ENCODE data around the gene YJU2. TPM values are rescaled to one million over a fixed set of nuclear protein-coding genes. Genes with fewer than 3 reads are reported as not detected.

YJU2 gene
- polyA plus RNA-seq, 1 donor from 2014 or later: 32.6 TPM

DNA sequence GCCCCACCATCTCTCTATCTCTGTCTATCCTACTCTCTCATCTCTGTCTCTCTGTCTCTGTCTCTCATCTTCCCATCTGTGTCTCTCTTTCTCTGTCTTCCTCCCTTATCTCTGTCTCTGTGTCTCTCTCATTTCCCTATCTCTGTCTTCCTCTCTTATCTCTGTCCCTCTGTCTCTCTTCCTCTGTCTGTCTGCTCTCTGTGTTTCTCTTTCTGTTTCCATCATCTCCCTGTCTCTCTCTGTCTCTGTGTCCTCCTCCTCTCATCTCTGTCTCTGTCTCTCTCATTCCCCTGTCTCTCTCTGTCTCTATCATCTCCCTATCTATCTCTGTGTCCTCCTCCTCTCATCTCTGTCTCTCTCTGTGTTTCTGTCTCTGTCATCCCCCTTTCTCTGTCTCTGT is 19.1 kb upstream of the YJU2 start:
- H3K9ac ChIP-seq (ENCODE audit: low read length): no peak overlapping the region
- H3K36me3 ChIP-seq (ENCODE audit: insufficient read depth, low read length): no peaks in the 10 kb centered on the region
- no peak overlapping the region for H3K4me3 ChIP-seq (ENCODE audit: low read length)
- no peak for TF ChIP-seq MXI1 (conservative IDR thresholded peaks at IDR 0.05; ENCODE audit: poor library complexity, severe bottlenecking)
- no peak for TF ChIP-seq EP300 (conservative IDR thresholded peaks at IDR 0.05; ENCODE audit: poor library complexity, severe bottlenecking)
- TF ChIP-seq SMC3 (conservative IDR thresholded peaks at IDR 0.05; ENCODE audit: poor library complexity): no peak
- TF ChIP-seq, protein P1, sequence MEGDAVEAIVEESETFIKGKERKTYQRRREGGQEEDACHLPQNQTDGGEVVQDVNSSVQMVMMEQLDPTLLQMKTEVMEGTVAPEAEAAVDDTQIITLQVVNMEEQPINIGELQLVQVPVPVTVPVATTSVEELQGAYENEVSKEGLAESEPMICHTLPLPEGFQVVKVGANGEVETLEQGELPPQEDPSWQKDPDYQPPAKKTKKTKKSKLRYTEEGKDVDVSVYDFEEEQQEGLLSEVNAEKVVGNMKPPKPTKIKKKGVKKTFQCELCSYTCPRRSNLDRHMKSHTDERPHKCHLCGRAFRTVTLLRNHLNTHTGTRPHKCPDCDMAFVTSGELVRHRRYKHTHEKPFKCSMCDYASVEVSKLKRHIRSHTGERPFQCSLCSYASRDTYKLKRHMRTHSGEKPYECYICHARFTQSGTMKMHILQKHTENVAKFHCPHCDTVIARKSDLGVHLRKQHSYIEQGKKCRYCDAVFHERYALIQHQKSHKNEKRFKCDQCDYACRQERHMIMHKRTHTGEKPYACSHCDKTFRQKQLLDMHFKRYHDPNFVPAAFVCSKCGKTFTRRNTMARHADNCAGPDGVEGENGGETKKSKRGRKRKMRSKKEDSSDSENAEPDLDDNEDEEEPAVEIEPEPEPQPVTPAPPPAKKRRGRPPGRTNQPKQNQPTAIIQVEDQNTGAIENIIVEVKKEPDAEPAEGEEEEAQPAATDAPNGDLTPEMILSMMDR (IDR thresholded peaks at IDR 0.05; ENCODE audit: poor library complexity, severe bottlenecking): no peak
- no peak for TF ChIP-seq TAF1 (IDR thresholded peaks at IDR 0.05; ENCODE audit: low read depth)
- TF ChIP-seq, protein P2, sequence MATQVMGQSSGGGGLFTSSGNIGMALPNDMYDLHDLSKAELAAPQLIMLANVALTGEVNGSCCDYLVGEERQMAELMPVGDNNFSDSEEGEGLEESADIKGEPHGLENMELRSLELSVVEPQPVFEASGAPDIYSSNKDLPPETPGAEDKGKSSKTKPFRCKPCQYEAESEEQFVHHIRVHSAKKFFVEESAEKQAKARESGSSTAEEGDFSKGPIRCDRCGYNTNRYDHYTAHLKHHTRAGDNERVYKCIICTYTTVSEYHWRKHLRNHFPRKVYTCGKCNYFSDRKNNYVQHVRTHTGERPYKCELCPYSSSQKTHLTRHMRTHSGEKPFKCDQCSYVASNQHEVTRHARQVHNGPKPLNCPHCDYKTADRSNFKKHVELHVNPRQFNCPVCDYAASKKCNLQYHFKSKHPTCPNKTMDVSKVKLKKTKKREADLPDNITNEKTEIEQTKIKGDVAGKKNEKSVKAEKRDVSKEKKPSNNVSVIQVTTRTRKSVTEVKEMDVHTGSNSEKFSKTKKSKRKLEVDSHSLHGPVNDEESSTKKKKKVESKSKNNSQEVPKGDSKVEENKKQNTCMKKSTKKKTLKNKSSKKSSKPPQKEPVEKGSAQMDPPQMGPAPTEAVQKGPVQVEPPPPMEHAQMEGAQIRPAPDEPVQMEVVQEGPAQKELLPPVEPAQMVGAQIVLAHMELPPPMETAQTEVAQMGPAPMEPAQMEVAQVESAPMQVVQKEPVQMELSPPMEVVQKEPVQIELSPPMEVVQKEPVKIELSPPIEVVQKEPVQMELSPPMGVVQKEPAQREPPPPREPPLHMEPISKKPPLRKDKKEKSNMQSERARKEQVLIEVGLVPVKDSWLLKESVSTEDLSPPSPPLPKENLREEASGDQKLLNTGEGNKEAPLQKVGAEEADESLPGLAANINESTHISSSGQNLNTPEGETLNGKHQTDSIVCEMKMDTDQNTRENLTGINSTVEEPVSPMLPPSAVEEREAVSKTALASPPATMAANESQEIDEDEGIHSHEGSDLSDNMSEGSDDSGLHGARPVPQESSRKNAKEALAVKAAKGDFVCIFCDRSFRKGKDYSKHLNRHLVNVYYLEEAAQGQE (IDR thresholded peaks at IDR 0.05; ENCODE audit: borderline replicate concordance): no peak
- no peak for TF ChIP-seq POLR2AphosphoS5 (IDR thresholded peaks at IDR 0.05)
- TF ChIP-seq EZH2 (IDR thresholded peaks at IDR 0.05; ENCODE audit: borderline replicate concordance, insufficient read depth, low read length, poor library complexity, severe bottlenecking): no peak
- TF ChIP-seq RAD21 (conservative IDR thresholded peaks at IDR 0.05): no peak
- H3K4me2 ChIP-seq (ENCODE audit: low read length): no peak overlapping the region
- H3K9me2 ChIP-seq (ENCODE audit: insufficient read depth, low read length): no peaks in the 10 kb centered on the region
- H3F3A ChIP-seq (ENCODE audit: insufficient read depth, low read length, poor library complexity, severe bottlenecking): no peaks in the 10 kb centered on the region
- H3K79me2 ChIP-seq (replicated peaks; ENCODE audit: insufficient read depth, low read length): no peaks in the 10 kb centered on the region
- H3K9me3 ChIP-seq (ENCODE audit: low read length): no peaks in the 10 kb centered on the region
- no peak overlapping the region for H2AFZ ChIP-seq (ENCODE audit: low read depth, low read length)
- H4K20me1 ChIP-seq (ENCODE audit: insufficient read depth): no peaks in the 10 kb centered on the region
- no peaks in the 10 kb centered on the region for H3K27me3 ChIP-seq (ENCODE audit: insufficient read depth, low read depth, low read length)
- H3K27ac ChIP-seq (ENCODE audit: low read length): no peak overlapping the region

DNA sequence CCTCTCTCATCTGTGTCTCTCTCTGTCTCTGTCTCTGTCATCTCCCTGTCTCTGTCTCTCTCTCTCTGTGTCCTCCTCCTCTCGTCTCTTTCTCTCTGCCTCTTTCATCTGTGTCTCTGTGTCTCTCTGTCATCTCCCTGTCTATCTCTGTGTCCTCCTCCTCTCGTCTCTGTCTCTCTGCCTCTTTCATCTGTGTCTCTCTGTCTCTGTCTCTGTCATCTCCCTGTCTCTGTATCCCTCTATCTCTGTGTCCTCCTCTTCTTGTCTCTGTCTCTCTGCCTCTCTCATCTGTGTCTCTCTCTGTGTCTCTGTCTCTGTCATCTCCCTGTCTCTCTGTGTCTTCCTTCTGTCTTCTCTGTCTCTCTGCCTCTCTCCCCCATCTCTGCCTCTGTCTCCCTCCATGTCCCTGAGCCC is 18.1 kb upstream of the YJU2 start:
- no peaks in the 10 kb centered on the region for H3K9me3 ChIP-seq (ENCODE audit: low read length)
- no peak overlapping the region for H2AFZ ChIP-seq (ENCODE audit: low read depth, low read length)
- H3K79me2 ChIP-seq (replicated peaks; ENCODE audit: insufficient read depth, low read length): no peaks in the 10 kb centered on the region
- no peak overlapping the region for H3K27ac ChIP-seq (ENCODE audit: low read length)
- TF ChIP-seq EP300 (conservative IDR thresholded peaks at IDR 0.05; ENCODE audit: poor library complexity, severe bottlenecking) (no peak), MXI1 (conservative IDR thresholded peaks at IDR 0.05; ENCODE audit: poor library complexity, severe bottlenecking) (no peak), EZH2 (IDR thresholded peaks at IDR 0.05; ENCODE audit: borderline replicate concordance, insufficient read depth, low read length, poor library complexity, severe bottlenecking) (no peak)
- TF ChIP-seq, protein P1 (IDR thresholded peaks at IDR 0.05; ENCODE audit: poor library complexity, severe bottlenecking): no peak
- H3K36me3 ChIP-seq (ENCODE audit: insufficient read depth, low read length): no peaks in the 10 kb centered on the region
- H3K9me2 ChIP-seq (ENCODE audit: insufficient read depth, low read length): no peaks in the 10 kb centered on the region
- H3F3A ChIP-seq (ENCODE audit: insufficient read depth, low read length, poor library complexity, severe bottlenecking): no peaks in the 10 kb centered on the region
- no peaks in the 10 kb centered on the region for H3K27me3 ChIP-seq (ENCODE audit: insufficient read depth, low read depth, low read length)
- no peak overlapping the region for H3K9ac ChIP-seq (ENCODE audit: low read length)
- H4K20me1 ChIP-seq (ENCODE audit: insufficient read depth): no peaks in the 10 kb centered on the region
- no peak overlapping the region for H3K4me2 ChIP-seq (ENCODE audit: low read length)
- no peak overlapping the region for H3K4me3 ChIP-seq (ENCODE audit: low read length)
